OCI-LY7 (cell line): Measurements from ENCODE around the gene FOXL1.

Source experiments
- EZH2phosphoT487 ChIP-seq: fragments of 200-600 bp; sonication (generic); IDR thresholded peaks from 2 replicates; pipeline ENCODE4 v1.6.1; 2018; ENCODE audit warnings: low read depth, borderline replicate concordance, mild to moderate bottlenecking, mixed run types, antibody characterized with exemption, low read length, moderate library complexity, mixed read lengths
- TF ChIP-seq, protein P1 (sequence below): fragments of 200-600 bp; sonication (generic); conservative IDR thresholded peaks from 2 replicates; pipeline ENCODE4 v1.5.1; 2014; ENCODE audit warnings: mild to moderate bottlenecking, antibody characterized with exemption, low read length, moderate library complexity, mixed read lengths

DNA sequence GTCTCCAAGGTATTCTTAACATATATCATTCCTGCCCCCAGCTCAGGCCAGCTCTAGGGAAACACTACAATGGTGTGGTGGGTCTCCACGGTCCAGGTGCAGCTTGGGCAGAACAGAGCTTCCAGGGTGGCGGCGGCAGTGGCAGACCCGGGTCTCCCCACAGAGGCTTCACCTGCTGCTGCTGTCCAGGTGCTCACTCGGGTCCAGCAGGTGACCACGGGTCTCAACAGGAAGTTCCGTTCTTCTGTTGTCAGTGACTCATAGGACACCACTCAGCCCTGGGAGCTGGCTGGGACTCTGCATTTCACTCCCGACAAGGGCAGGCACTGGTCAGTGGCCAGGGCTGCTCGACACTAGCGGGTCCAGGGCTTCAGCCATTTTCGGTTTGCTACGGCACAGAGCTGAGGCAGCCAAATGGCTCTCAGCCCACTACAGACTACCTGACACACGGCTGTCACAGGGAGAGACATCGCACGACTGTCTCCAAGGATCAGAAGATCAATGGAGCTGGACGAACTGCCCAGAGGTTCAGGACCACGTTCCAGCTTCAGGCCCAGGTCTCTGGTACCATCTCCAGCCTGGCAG is 40.1 kb upstream of the FOXL1 start:
- TF ChIP-seq, protein P1, sequence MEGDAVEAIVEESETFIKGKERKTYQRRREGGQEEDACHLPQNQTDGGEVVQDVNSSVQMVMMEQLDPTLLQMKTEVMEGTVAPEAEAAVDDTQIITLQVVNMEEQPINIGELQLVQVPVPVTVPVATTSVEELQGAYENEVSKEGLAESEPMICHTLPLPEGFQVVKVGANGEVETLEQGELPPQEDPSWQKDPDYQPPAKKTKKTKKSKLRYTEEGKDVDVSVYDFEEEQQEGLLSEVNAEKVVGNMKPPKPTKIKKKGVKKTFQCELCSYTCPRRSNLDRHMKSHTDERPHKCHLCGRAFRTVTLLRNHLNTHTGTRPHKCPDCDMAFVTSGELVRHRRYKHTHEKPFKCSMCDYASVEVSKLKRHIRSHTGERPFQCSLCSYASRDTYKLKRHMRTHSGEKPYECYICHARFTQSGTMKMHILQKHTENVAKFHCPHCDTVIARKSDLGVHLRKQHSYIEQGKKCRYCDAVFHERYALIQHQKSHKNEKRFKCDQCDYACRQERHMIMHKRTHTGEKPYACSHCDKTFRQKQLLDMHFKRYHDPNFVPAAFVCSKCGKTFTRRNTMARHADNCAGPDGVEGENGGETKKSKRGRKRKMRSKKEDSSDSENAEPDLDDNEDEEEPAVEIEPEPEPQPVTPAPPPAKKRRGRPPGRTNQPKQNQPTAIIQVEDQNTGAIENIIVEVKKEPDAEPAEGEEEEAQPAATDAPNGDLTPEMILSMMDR = no peak
- no peak for TF ChIP-seq EZH2phosphoT487
